Measurements from ENCODE around the gene KRT33B.
"Not testable (repeated sequence)": the region's sequence is repeated elsewhere in the genome, so short reads cannot be mapped to it uniquely, and the experiment has no call there.

Gene KRT33B

GRCh38 chr17:41354536-41354935 lies 15.1 kb downstream of the KRT33B start:
- Histone ChIP-seq H3K36me3 (replicated peaks; ENCODE audit: low read depth, low read length) (no peaks in the 10 kb centered on the region), H3K9me3 (ENCODE audit: insufficient read depth, low read length) (no peaks in the 10 kb centered on the region), H3K9ac (ENCODE audit: low read length) (no peak overlapping the region), H3K27me3 (ENCODE audit: low read depth, low read length) (peaks cover 11% of the 10 kb centered on the region; the same call in 1 of the 2 replicates), H3K4me3 (ENCODE audit: low read length) (no peak overlapping the region), H3K27ac (ENCODE audit: low read length) (no peak overlapping the region), H2AFZ (ENCODE audit: low read depth, low read length) (no peak overlapping the region), H3K4me1 (ENCODE audit: low read length) (no peaks in the 10 kb centered on the region), H3K4me2 (ENCODE audit: low read length) (no peak overlapping the region), H4K20me1 (ENCODE audit: insufficient read depth, low read length) (no peaks in the 10 kb centered on the region), H3K79me2 (ENCODE audit: low read length) (no peaks in the 10 kb centered on the region)
- no peak for TF ChIP-seq CTCF (IDR thresholded peaks at IDR 0.05; ENCODE audit: low read depth, low read length)
- TF ChIP-seq EZH2phosphoT487 (IDR thresholded peaks at IDR 0.05; ENCODE audit: low read depth) = no peak

- Histone ChIP-seq H2AFZ (ENCODE audit: low read depth, low read length) (no peak overlapping the region), H3K27ac (ENCODE audit: low read length) (no peak overlapping the region), H3K36me3 (replicated peaks; ENCODE audit: low read depth, low read length) (no peaks in the 10 kb centered on the region), H4K20me1 (ENCODE audit: insufficient read depth, low read length) (no peaks in the 10 kb centered on the region), H3K4me1 (ENCODE audit: low read length) (no peaks in the 10 kb centered on the region), H3K4me3 (ENCODE audit: low read length) (no peak overlapping the region), H3K9ac (ENCODE audit: low read length) (no peak overlapping the region), H3K27me3 (ENCODE audit: low read depth, low read length) (peaks cover 11% of the 10 kb centered on the region; the same call in 1 of the 2 replicates), H3K4me2 (ENCODE audit: low read length) (no peak overlapping the region), H3K9me3 (ENCODE audit: insufficient read depth, low read length) (no peaks in the 10 kb centered on the region), H3K79me2 (ENCODE audit: low read length) (no peaks in the 10 kb centered on the region)
- no peak for TF ChIP-seq EZH2phosphoT487 (IDR thresholded peaks at IDR 0.05; ENCODE audit: low read depth)
- TF ChIP-seq CTCF (IDR thresholded peaks at IDR 0.05; ENCODE audit: low read depth, low read length) = no peak
Observed at GRCh38 chr17:41352597-41353366, 16.8 kb downstream of the KRT33B start.

GRCh38 chr17:41351177-41351576 lies 18.4 kb downstream of the KRT33B start:
- H3K9ac ChIP-seq (ENCODE audit: low read length) = no peak overlapping the region
- no peaks in the 10 kb centered on the region for H3K4me1 ChIP-seq (ENCODE audit: low read length)
- H3K4me3 ChIP-seq (ENCODE audit: low read length) = no peak overlapping the region
- no peaks in the 10 kb centered on the region for H3K9me3 ChIP-seq (ENCODE audit: insufficient read depth, low read length)
- TF ChIP-seq CTCF (IDR thresholded peaks at IDR 0.05; ENCODE audit: low read depth, low read length) (no peak), EZH2phosphoT487 (IDR thresholded peaks at IDR 0.05; ENCODE audit: low read depth) (no peak)
- no peak overlapping the region for H3K4me2 ChIP-seq (ENCODE audit: low read length)
- no peaks in the 10 kb centered on the region for H3K36me3 ChIP-seq (replicated peaks; ENCODE audit: low read depth, low read length)
- no peak overlapping the region for H2AFZ ChIP-seq (ENCODE audit: low read depth, low read length)
- no peaks in the 10 kb centered on the region for H3K79me2 ChIP-seq (ENCODE audit: low read length)
- H3K27ac ChIP-seq (ENCODE audit: low read length) = no peak overlapping the region
- H4K20me1 ChIP-seq (ENCODE audit: insufficient read depth, low read length) = no peaks in the 10 kb centered on the region
- peaks cover 8% of the 10 kb centered on the region; the same call in 1 of the 2 replicates for H3K27me3 ChIP-seq (ENCODE audit: low read depth, low read length)

GRCh38 chr17:41350381-41350878 lies 19.2 kb downstream of the KRT33B start, which contains the start of gene KRT33A:
KRT33A (minus strand) TSS chr17:41350828; CDS start chr17:41350767, 61 bp downstream.
- H3K4me3 ChIP-seq (ENCODE audit: low read length); H3K4me1 ChIP-seq (ENCODE audit: low read length); H3K27ac ChIP-seq (ENCODE audit: low read length); H3K27me3 ChIP-seq (ENCODE audit: low read depth, low read length); H3K36me3 ChIP-seq (replicated peaks; ENCODE audit: low read depth, low read length); H3K79me2 ChIP-seq (ENCODE audit: low read length); H4K20me1 ChIP-seq (ENCODE audit: insufficient read depth, low read length); H3K9ac ChIP-seq (ENCODE audit: low read length); H3K9me3 ChIP-seq (ENCODE audit: insufficient read depth, low read length); H3K4me2 ChIP-seq (ENCODE audit: low read length); H2AFZ ChIP-seq (ENCODE audit: low read depth, low read length): not testable (repeated sequence)
